Activated CD8-positive, alpha-beta memory T cell treated with anti-CD3 and anti-CD28 coated beads, Interleukin-2, amount 10 ng/mL, durations not matched to agents 7 days and 5 days (primary cell): ENCODE measurements around the gene ZNF622. TPM values are rescaled to one million over a fixed set of nuclear protein-coding genes. Genes with fewer than 3 reads are reported as not detected.

Experiments
- ATAC-seq: fragments of 150-1000 bp; cut with Tn5 transposase; one replicate; pipeline ENCODE4 v1.10.0; 2021; ENCODE audit warnings: moderate library complexity
- CTCF ChIA-PET: fragments of 350-600 bp; sonication (Branson Sonifier 250); formaldehyde crosslinking; loops from one replicate; lab custom pipeline; 2021; ENCODE audit warnings: antibody characterized with exemption; lab: Charles Lee
- DNase-seq: peaks from one replicate; pipeline ENCODE4 v3.0.0-alpha.2; 2020
- H3K27ac Mint-ChIP-seq: one replicate; pipeline ENCODE4 v1.8.0; 2021; ENCODE audit warnings: mild to moderate bottlenecking, mixed read lengths
- H3K27me3 Mint-ChIP-seq: one replicate; pipeline ENCODE4 v1.8.0; 2021; ENCODE audit warnings: mixed read lengths
- H3K36me3 Mint-ChIP-seq: one replicate; pipeline ENCODE4 v1.8.0; 2021; ENCODE audit warnings: mild to moderate bottlenecking, mixed read lengths
- H3K4me1 Mint-ChIP-seq: one replicate; pipeline ENCODE4 v1.8.0; 2021; ENCODE audit warnings: mixed read lengths
- H3K4me3 Mint-ChIP-seq: one replicate; pipeline ENCODE4 v1.8.0; 2021; ENCODE audit warnings: mild to moderate bottlenecking, moderate library complexity, mixed read lengths
- H3K9me3 Mint-ChIP-seq: one replicate; pipeline ENCODE4 v1.8.0; 2022; ENCODE audit warnings: low read depth, mixed read lengths
- total RNA-seq, 2 experiments: library from RNA; stranded (reverse); gene quantifications; one replicate each; pipeline ENCODE4 v1.2.3, GENCODE V29; 2021

Gene ZNF622
- total RNA-seq, 2 experiments from 2014 or later, result 33.4 to 45.3 TPM

GRCh38 chr5:16411741-16412455 is 53.7 kb downstream of the ZNF622 start:
- H3K36me3 Mint-ChIP-seq, result no peaks in the 10 kb centered on the region
- H3K4me1 Mint-ChIP-seq, result no peaks in the 10 kb centered on the region
- H3K27ac Mint-ChIP-seq, result no peak overlapping the region
- no peak for ATAC-seq
- H3K9me3 Mint-ChIP-seq, result no peaks in the 10 kb centered on the region
- H3K4me3 Mint-ChIP-seq, result no peak overlapping the region
- DNase-seq, result no peak
- CTCF ChIA-PET, result no interaction called here
- H3K27me3 Mint-ChIP-seq, result no peaks in the 10 kb centered on the region

- ATAC-seq (no peak), DNase-seq (no peak)
- CTCF ChIA-PET, result no interaction called here
- Mint-ChIP-seq H3K4me3 (no peak overlapping the region), H3K9me3 (no peaks in the 10 kb centered on the region), H3K27me3 (no peaks in the 10 kb centered on the region), H3K27ac (no peak overlapping the region), H3K4me1 (no peaks in the 10 kb centered on the region), H3K36me3 (no peaks in the 10 kb centered on the region)
Observed at GRCh38 chr5:16411235-16411634, 54.4 kb downstream of the ZNF622 start.

GRCh38 chr5:16410338-16410737 is 55.3 kb downstream of the ZNF622 start:
- Mint-ChIP-seq H3K27me3 (no peaks in the 10 kb centered on the region), H3K4me3 (no peak overlapping the region), H3K9me3 (no peaks in the 10 kb centered on the region), H3K36me3 (no peaks in the 10 kb centered on the region), H3K4me1 (no peaks in the 10 kb centered on the region), H3K27ac (no peak overlapping the region)
- CTCF ChIA-PET, result no interaction called here
- no peak for DNase-seq
- ATAC-seq, result no peak

- Mint-ChIP-seq H3K4me1 (no peaks in the 10 kb centered on the region), H3K27ac (no peak overlapping the region), H3K9me3 (no peaks in the 10 kb centered on the region), H3K27me3 (no peaks in the 10 kb centered on the region), H3K4me3 (no peak overlapping the region), H3K36me3 (no peaks in the 10 kb centered on the region)
- ATAC-seq, result no peak
- no peak for DNase-seq
- CTCF ChIA-PET, result no interaction called here
Observed at GRCh38 chr5:16406630-16407029, 59.0 kb downstream of the ZNF622 start.

GRCh38 chr5:16406023-16406422 is 59.6 kb downstream of the ZNF622 start:
- no peaks in the 10 kb centered on the region for H3K36me3 Mint-ChIP-seq
- no peaks in the 10 kb centered on the region for H3K4me1 Mint-ChIP-seq
- DNase-seq, result no peak
- no peak overlapping the region for H3K27ac Mint-ChIP-seq
- ATAC-seq, result no peak
- CTCF ChIA-PET, result no interaction called here
- no peak overlapping the region for H3K4me3 Mint-ChIP-seq
- H3K27me3 Mint-ChIP-seq, result no peaks in the 10 kb centered on the region
- H3K9me3 Mint-ChIP-seq, result no peaks in the 10 kb centered on the region

Other genes with a start within 250 kb of the ZNF622 start
- 10 to 100 TPM; 18.1 to 30.3 TPM for gene RETREG1, start 151.2 kb upstream of the ZNF622 start, total RNA-seq